HG03520 (cell line): ENCODE data around the gene TIRAP.

Experiments
- ATAC-seq: cut with Tn5 transposase; IDR thresholded peaks from one replicate; pipeline ENCODE4 v1.9.1; 2021; ENCODE audit warnings: mild to moderate bottlenecking, moderate library complexity; ENCODE audit not compliant: unreplicated experiment

The TIRAP gene

GRCh38 chr11:126339863-126340434 lies 57.1 kb downstream of the TIRAP start:
- no peak for ATAC-seq

- ATAC-seq = no peak
Measured at GRCh38 chr11:126340960-126341606, 58.2 kb downstream of the TIRAP start.

GRCh38 chr11:126341760-126342161 lies 58.9 kb downstream of the TIRAP start:
- ATAC-seq = no peak

GRCh38 chr11:126343051-126343450 lies 60.2 kb downstream of the TIRAP start:
- no peak for ATAC-seq
